Measurements from ENCODE around the gene DAB1.

Gene DAB1

DNA sequence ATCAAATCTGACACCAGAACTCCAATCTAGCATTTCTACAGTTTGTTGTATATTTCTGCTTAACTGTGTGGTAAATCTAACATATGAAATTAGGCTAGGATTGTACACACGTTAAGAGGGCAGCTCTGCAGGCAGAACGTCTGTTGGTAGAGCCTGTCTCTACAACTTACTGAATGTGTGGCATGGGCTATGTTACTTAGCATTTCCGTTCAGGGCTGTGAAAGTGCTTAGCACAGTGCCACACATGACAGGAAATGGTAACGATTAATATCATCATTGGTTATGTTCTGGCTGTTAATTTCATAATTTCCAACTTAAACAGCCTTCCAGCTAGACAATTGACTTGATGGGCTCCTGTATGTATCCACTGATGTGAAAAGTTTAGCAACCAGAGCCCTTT is 448.4 kb downstream of the DAB1 start:
- no peak for DNase-seq (ENCODE audit: low spot score)

DNA sequence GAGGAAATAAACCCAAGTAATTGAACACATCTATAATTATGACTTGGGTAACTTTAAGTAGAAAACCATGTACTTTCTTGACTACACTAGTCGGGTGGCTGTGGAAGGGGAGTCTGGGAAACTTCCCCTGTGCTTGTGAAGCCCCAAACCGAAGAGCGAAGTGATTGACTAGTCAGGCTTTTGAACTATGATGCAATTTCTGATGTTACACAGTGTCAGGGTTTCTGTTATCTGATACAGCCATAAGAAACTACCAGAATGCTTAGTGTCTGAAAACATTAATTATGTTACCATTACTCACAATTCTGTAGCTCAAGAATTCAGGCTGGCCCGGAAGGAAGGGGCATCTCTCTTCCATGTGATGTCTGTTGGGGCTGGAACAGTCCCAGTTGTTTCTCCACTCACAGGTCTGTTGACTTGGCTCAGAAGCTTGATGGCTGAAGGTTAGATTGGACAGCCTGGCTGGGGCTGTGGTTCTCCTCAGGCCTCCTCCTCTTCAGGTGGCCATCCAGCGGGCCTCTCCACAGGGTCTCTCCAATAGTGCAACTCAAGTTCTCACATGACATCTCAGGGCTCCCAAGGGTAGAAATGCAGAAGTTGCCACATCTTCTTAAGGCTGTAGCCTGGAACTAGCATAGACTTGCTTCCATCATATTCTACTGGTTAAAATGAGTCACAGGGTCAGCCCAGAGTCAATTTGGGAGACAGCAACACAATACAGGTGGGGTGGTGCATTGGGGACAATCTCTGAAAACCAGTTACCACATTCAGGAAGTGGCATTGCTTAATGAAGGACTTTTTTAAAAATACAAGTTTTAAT is 449.7 kb downstream of the DAB1 start:
- no peak for DNase-seq (ENCODE audit: low spot score)

DNA sequence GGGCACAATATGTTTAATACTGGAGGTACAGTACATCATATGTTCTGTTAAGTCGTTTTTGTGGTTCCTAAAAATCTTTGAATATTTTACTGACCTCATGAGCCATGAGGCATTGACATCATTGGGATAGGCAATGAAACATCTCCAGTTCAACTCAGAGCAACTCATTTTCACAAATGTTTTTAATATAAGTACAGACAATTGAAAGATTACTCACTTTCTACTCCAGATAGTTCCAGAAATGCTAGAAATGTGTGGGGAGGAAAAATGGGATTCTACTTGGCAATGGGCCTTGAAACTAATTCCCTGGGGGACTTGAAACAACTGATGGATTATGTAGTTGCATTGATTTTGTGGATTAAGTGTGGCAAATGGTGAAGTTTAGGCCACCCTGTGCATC is 450.9 kb downstream of the DAB1 start:
- no peak for DNase-seq (ENCODE audit: low spot score)

DNA sequence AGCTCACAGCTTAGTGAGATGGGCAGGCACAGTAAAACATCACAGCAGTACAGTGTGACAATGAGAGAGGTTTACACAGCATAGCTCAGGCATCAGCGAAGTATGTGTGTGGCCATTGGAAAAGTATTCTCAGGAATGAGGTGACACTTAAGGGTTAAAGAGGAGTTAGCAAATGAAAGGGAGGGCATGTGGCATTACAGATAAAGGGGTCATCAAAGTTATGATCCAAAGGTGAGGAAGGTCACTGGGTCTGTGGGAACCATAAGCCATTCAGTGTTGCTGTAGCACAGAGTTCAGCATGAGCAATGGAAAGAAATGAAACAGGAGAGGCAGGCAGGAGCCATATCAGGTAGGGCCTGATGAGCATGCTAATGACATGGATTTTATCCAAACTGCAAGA is 453.6 kb downstream of the DAB1 start:
- DNase-seq (ENCODE audit: low spot score) = no peak

DNA sequence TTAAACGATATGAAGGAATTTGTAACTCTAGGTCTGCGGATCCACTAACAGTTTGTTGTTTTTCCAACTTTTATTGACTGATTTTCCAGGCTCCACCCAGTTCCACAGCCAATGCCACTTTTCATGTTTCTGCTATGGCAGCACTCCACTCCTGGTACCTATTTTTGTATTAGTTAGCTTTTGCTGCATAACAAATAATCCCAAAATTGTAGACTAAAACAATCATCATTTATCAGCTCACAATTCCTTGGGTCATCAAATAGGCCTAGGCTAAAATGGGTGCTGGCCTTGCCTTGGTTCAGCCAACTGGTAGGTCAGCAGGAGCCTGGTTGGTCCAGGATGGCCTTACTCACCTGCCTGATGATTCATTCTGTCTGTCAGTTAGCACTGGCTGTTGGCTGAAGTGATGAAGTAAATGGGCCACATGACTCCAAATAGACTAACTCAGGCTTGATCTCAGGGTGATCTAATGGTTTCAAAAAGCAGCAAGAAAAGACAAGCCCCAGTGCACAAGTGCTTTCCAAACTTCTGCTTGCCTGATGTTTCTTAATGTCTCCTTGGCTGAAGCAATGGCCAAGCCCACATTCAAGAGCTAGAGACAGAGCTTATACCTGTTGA is 454.9 kb downstream of the DAB1 start:
- no peak for DNase-seq (ENCODE audit: low spot score)

DNA sequence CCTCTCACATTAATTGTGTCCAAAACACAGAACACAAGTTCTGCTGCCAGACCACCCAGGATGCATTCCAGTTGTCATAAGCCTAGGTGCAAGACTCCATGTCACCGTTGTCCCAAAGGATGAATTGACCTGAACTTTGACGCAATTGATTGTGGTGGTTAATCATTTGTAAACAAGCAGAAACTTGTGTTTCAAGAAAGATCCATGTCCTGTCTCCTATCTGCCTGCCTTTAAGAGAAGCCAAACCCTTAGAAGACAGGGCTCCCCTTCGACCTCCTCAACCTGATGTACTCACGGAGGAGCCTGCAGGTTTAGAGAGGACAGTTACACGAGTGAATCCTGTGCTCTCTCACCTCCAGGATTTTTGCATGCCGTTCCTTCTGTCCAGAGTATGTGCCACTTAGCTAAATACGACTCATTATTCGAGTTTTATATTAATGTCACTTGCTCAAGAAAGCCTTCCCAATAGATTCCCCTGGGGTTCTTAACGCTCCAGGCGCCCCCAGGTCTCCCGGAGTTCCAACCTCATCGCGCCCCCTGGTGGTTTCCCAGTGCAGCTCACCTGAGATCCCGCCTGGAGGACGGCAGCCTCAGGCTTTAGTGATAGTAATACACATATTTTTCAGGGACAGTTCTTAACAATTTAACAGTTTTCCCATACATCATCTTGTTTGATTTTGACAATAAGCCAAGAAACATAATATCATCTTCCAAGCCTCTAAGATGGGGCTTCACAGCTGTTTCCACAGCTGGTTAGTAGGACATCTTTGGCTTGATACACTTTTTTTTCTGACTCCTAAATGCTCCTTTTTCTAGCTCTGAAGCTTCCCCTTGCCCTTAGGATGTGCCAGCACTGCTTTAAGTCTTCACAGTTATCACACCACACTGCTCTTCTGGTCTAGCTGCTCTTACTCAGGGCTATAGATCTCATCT is 455.7 kb downstream of the DAB1 start:
- no peak for DNase-seq (ENCODE audit: low spot score)

DNA sequence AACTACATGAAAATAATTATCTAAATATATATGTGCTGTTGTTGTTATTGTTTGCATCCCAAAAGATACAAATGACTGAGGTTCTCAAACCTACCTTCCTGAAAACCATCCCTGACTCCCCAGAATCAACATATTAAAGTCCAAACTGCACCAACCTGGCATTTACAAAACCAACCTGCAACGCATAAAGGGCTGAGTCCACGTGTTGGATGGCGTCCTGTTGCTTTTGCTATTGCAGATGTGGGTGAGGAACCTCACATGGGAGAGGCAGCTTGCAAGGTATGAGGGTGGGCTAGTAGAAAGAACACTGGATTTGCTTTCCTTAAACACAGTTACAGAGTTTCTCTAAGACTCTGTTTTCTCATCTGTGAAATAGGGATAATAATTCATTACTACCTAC is 456.5 kb downstream of the DAB1 start:
- DNase-seq (ENCODE audit: low spot score) = no peak

DNA sequence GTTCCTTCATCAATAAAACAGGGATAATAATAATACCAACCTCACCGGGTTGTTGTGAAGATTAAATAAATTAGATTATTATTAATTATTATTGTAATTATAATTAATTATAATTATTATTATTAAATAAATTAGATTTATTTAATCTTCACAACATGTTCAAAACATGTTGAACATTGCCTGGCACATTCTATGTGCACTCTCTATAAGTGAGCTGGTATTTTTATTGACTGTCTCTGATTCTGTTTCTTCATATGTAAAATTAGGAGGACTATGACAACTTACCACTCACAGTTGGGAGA is 457.2 kb downstream of the DAB1 start:
- no peak for DNase-seq (ENCODE audit: low spot score)

DNA sequence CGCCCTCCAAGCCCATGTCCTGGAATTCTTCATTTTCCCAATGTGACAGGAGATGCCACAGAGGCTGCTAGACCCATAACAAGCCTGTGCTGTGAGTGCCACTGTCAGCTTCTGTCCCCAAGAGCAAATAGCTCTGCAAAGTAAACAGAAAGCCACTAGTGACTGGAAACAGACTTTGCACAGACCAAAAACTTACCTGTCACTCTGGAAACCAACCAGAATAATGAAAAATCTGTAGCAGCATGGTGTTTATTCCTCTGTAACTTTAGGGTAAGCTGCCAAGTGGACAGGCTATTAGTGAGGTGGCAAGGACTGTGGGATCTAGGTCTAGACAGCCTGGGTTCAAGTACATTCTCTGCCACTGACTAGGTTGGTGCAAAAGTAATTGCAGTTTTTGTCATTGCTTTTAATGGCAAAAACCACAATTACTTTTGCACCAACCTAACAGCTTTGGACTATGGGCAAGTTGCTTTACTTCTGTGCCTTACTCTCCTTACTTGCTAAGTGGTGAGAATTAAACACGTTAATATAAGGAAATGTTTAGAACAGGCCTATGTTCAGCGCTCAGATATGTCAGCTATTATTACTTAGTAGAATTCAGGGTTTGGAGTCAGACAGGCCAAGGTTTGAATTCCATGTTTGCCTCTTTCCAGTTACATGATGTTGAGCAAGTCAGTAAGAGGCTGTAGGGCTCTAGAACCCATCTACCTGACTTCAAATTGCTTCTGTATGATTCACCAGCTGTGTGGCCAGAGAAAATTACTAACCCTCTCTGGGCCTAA is 457.8 kb downstream of the DAB1 start, which contains the start of gene C8B:
C8B (minus strand) TSS at position 100 of the 782 bp plus-strand sequence; CDS start at position 33, 67 bp downstream.
- DNase-seq (ENCODE audit: low spot score) = no peak

DNA sequence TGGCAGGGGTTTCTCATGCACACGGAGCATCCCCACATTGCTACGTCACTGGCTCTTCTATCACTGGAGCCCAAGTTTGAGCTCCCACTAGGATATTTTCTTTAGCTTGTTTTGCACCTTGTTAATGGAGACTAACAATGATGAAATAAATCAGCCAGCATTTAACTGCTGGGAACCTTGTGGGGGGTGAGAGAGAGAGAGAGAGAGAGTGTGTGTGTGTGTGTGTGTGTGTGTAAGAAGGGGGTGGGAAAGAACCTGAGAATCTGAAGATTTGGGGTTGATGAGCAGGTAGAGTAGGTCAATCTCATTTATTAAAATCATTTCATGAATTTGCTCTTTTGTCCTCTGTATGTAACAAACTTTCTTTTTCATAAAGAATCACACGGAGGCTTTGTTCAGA is 458.7 kb downstream of the DAB1 start:
- DNase-seq (ENCODE audit: low spot score) = no peak

DNA sequence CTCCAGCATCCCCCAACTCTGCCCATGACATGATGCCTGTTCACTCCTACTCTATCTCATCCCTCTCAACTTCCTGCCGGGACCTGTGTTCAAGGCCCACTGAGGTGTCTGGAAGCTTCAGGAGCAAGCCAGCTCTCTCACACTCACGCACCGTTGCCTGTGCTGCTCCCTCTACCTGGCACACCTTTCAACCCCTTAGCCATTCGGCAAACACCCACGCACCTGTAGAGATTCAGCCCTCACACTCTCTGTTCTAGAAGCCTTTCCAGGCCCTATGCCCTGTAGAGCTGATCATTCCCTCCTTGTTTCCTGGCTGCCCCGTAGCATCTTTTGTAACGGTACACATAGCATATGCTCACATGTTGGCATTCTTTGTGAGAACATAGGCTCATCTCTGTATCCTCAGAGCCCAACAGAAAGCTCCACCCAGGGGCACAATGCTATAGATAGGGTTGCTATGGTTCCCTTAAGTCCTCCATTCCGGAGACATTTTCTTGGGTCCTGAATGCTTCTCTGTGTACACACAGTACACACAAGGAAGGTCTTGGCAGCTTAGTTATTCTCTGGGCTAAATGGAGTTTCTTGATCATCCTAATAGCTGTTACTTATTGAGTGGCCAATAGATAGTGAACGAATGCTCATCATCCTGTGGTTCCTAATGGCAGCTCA is 459.4 kb downstream of the DAB1 start:
- no peak for DNase-seq (ENCODE audit: low spot score)

DNA sequence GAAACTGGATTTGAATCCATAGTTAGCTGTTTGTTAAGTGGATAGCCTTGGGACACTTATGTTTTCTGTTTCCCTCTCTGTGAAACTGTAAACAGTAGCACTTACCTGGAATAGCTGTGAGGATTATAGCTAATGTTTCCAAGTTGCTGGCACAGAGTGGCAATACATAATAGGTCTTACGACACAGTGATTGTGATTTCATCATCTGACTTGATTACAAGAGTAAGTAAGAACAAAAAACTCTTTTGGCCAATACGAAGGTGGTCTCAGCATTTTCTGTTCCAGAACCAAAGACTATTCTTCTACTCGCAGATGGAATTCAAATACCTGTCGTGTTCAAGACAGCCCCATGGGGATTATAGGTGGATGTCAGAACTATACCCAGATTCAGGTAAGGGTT is 460.2 kb downstream of the DAB1 start:
- DNase-seq (ENCODE audit: low spot score) = no peak

DNA sequence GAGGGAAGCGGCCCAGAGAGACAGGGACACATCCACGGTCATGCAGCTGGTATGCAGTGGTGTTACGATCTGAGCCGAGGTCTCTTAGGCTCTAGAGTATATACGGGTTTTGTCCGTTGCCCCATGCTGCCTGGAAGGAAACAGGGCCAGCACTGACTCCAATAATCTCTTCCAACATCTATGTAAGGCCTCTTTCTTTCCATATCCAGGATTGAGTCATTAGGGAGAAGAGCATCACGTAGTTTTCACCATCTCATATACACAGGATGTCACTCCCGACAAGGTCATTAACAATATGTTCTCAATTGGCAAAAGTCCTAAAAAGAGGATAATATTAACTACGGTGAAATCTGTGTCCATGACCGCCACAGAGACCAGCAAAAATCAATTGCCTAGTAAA is 462.4 kb downstream of the DAB1 start:
- DNase-seq (ENCODE audit: low spot score) = no peak

DNA sequence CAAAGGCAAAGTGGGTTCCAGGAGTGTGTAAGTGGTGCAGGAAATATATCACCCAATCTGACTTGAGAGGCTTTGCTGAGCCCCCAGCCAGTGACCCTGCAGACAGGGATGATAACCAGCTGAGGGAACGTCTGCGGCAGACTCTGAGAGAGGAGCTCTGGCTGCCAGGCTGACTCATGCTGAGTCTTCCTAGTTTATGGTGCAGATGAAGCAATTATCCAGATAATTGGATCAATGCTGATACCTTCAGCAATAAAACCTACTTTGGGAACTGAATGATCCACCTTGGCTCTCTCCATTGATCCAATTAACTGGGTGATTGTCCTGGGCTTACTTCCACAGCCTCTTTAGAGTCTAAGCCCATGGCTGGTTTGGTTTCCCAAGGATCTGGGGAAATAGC is 465.3 kb downstream of the DAB1 start:
- no peak for DNase-seq (ENCODE audit: low spot score)

DNA sequence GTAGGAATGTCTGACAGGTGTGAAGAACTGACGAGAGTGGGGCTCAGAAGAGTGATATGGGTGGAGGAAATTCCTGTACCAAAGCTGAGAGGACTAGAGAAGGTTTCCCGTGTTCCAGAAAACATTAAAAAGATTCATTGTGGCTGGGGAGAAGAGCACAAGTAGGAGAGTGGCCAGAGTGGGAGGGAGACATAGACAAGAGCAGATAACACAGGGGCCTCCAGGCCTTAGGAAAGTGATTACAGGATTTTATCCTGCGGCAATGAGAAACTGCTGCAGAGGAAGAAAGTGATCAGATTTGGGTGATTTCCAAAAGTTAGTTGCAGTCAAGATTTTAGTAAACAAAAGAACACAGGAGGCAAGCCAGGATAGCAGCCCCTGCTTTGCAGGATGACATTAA is 465.9 kb downstream of the DAB1 start:
- no peak for DNase-seq (ENCODE audit: low spot score)

DNA sequence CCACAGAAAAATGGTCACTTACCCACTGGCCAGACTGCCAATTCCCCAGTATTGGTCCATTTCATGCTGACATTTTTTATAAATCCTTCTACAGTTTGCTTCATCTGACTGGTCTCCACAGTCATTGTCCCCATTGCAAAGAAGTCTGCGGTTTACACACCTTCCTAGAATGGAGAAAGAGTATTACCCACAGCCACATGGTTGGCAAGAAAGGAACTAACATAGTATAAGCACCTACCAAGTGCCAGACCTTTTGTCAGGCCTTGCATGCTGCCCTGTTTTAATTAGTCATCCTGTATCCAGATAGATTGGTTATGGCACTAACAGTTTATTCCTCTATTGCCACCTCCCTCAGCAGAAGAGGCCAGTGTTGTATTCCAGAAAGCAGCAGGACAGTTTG is 469.2 kb downstream of the DAB1 start:
- DNase-seq (ENCODE audit: low spot score) = no peak

DNA sequence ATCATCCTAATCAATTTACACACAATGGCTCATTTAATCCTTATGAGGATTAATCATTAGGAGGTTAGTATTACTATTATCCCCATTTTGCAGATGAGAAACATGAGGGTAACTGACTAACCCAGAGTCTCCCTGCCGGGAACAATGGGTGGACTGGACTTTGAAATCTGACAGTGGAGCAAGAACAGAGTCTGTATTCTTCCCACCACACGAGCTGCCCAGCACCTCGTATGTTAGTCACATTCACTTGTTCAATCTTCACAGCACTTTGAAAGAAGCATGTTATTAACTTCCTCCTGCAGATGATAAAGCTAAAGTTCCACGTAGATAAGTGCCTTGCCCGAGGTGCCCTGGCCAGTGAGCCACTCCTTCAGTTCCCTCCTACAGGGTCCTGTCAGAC is 470.5 kb downstream of the DAB1 start:
- no peak for DNase-seq (ENCODE audit: low spot score)

DNA sequence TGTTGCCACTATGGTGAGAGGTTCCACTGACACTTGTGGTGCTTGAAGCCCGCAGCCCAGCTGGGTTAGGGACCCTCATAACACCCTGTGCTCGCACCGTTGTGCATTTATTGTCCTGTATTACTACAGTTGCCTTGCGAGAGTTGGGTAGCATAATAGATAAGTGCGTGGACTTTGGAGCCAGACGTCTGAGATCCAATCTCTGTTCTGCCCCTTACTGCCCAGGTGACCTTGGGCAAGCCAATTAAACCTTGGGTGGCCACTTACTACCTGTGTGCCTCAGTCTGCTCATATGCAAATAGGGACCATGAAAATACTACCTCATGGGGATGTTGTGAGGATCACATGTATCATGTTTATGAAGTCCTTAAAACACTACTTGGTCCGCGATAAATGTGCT is 471.4 kb downstream of the DAB1 start:
- no peak for DNase-seq (ENCODE audit: low spot score)

DNA sequence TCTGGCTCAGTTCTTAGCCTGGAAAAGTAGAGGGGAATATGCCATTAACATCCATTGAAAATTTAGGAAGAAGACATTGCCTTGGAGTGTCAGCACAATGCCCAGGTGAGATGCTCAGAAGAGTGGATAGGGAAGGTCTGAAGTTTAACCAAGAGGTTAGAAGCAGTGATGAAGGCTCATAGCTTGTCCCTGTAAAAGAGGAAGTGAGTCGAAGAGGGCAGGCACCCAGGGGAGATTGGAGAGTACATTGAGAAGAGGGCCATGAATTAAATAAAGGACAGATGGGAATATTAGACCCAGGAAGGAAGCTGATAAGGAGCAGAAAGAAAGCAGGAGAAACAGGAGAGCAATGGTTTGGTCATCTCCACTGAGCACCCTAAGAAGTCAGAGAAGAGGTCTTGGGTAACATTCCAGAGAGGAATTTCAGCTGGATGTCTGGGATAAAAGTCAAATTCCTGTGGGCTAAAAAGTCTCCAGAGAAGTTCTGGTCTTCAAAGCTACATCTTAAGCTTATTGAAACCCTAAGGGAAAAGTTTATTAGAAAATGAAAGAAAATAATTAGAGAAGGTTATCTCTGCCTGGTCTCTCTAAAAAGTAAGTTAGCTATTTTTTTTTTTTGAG is 475.3 kb downstream of the DAB1 start:
- no peak for DNase-seq (ENCODE audit: low spot score)
